B cell (primary cell): ENCODE measurements around the gene RRAGA. TPM values are rescaled to one million over a fixed set of nuclear protein-coding genes. Genes with fewer than 3 reads are reported as not detected.
A peak's percentile ranks its signal among the peaks of the same experiment; 100 is the strongest.

ENCODE experiments used
- ATAC-seq: fragments of 200-7000 bp; cut with Tn5 transposase; one replicate; pipeline ENCODE4 v1.10.0; 2021; ENCODE audit warnings: low read depth, mild to moderate bottlenecking, moderate number of reproducible peaks, moderate library complexity
- CTCF ChIA-PET: fragments of 350-600 bp; sonication (Branson Sonifier 250); formaldehyde crosslinking; loops from one replicate; lab custom pipeline; 2021; ENCODE audit warnings: antibody characterized with exemption, inconsistent platforms; lab: Charles Lee
- POLR2A ChIA-PET: fragments of 350-600 bp; sonication (Branson Sonifier 250); formaldehyde crosslinking; loops from one replicate; lab custom pipeline; 2021; ENCODE audit warnings: antibody characterized with exemption; lab: Charles Lee
- DNase-seq: peaks from one replicate; pipeline ENCODE4 v3.0.0; 2013
- H2AFZ ChIP-seq: 2 replicates; pipeline ENCODE4 v1.6.1; 2012; ENCODE audit warnings: mild to moderate bottlenecking, low read depth, low read length; ENCODE audit not compliant: insufficient read depth, poor library complexity, severe bottlenecking
- H3K27ac ChIP-seq, 2 donors: 1 replicate in 1 of 2; 2 replicates in 1 of 2; pipeline ENCODE4 v1.5.1; 2012 to 2013; ENCODE audit warnings: low read length in 2 of 2, mild to moderate bottlenecking in 2 of 2, moderate library complexity in 1 of 2
- H3K27me3 ChIP-seq, 4 experiments: fragments of 200-600 bp in 1 of 4; sonication (generic) in 1 of 4; replicated peaks in 1 of 4; 1 replicate in 2 of 4; 2 replicates in 2 of 4; pipeline versions ENCODE4 v1.6.1 to v1.7.0; 2013 to 2016; ENCODE audit warnings: low read length in 3 of 4, mild to moderate bottlenecking in 2 of 4, mixed read lengths in 1 of 4, moderate library complexity in 1 of 4; ENCODE audit not compliant: insufficient read depth in 4 of 4, control insufficient read depth in 3 of 4; ENCODE audit errors: control extremely low read depth in 1 of 4
- H3K36me3 ChIP-seq, 2 experiments: replicated peaks in 1 of 2; 1 replicate in 1 of 2; 2 replicates in 1 of 2; pipeline versions ENCODE4 v1.6.1 to v1.7.1; 2013; ENCODE audit warnings: low read length in 1 of 2; ENCODE audit not compliant: insufficient read depth in 2 of 2, control insufficient read depth in 1 of 2; ENCODE audit errors: control extremely low read depth in 1 of 2, extremely low read depth in 1 of 2
- H3K4me1 ChIP-seq, 2 donors: fragments of 200-600 bp in 1 of 2; sonication (generic) in 1 of 2; 1 replicate in 1 of 2; 2 replicates in 1 of 2; pipeline versions ENCODE4 v1.5.1 to v1.6.1; 2013 to 2017; ENCODE audit warnings: low read length in 2 of 2; ENCODE audit not compliant: control insufficient read depth in 2 of 2, insufficient read depth in 2 of 2
- H3K4me2 ChIP-seq: replicated peaks from 2 replicates; pipeline ENCODE3; 2012; ENCODE audit warnings: mild to moderate bottlenecking, low read depth, low read length; ENCODE audit not compliant: poor library complexity, severe bottlenecking
- H3K4me3 ChIP-seq, 5 experiments: fragments of 200-600 bp in 1 of 5; sonication (generic) in 1 of 5; 1 replicate in 3 of 5; 2 replicates in 2 of 5; pipeline versions ENCODE4 v1.5.1 to v1.7.0; 2011 to 2016; ENCODE audit warnings: low read length in 4 of 5, mild to moderate bottlenecking in 4 of 5, low read depth in 2 of 5, control low read depth in 1 of 5, moderate library complexity in 1 of 5; ENCODE audit not compliant: insufficient read depth in 1 of 5; ENCODE audit errors: control extremely low read depth in 1 of 5, extremely low read depth in 1 of 5
- H3K79me2 ChIP-seq: fragments of 200-600 bp; sonication (generic); one replicate; pipeline ENCODE4 v1.6.0; 2016; ENCODE audit warnings: low read length; ENCODE audit not compliant: control insufficient read depth, insufficient read depth
- H3K9ac ChIP-seq: fragments of 200-600 bp; sonication (generic); 2 replicates; pipeline ENCODE4 v1.6.1; 2017; ENCODE audit warnings: mild to moderate bottlenecking, low read length, moderate library complexity
- H3K9me3 ChIP-seq, 3 donors: one replicate each; pipeline versions ENCODE4 v1.6.1 to v1.7.1; 2013; ENCODE audit warnings: low read length in 2 of 3; ENCODE audit not compliant: control insufficient read depth in 2 of 3, insufficient read depth in 1 of 3; ENCODE audit errors: control extremely low read depth in 1 of 3
- H4K20me1 ChIP-seq: 2 replicates; pipeline ENCODE4 v1.6.0; 2012; ENCODE audit warnings: mild to moderate bottlenecking, low read length; ENCODE audit not compliant: insufficient read depth, control insufficient read depth, poor library complexity, severe bottlenecking
- H3K27ac Mint-ChIP-seq: one replicate; pipeline ENCODE4 v1.8.0; 2021; ENCODE audit warnings: mixed read lengths
- H3K27me3 Mint-ChIP-seq: one replicate; pipeline ENCODE4 v1.8.0; 2021; ENCODE audit warnings: mixed read lengths
- H3K4me1 Mint-ChIP-seq: one replicate; pipeline ENCODE4 v1.8.0; 2021; ENCODE audit warnings: mixed read lengths
- H3K4me3 Mint-ChIP-seq: one replicate; pipeline ENCODE4 v1.8.0; 2021; ENCODE audit warnings: mixed read lengths
- H3K9me3 Mint-ChIP-seq: one replicate; pipeline ENCODE4 v1.8.0; 2022; ENCODE audit warnings: mixed read lengths; ENCODE audit not compliant: insufficient read depth
- CTCF ChIP-seq: fragments of 200-600 bp; IDR thresholded peaks from one replicate; pipeline ENCODE4 v1.8.0; 2022; ENCODE audit warnings: antibody characterized with exemption, mild to moderate bottlenecking
- EZH2 ChIP-seq: IDR thresholded peaks from 2 replicates; pipeline ENCODE4 v1.6.1; 2012; ENCODE audit warnings: borderline replicate concordance, low read depth, mild to moderate bottlenecking, moderate library complexity, low read length; ENCODE audit not compliant: insufficient read depth, poor library complexity, severe bottlenecking
- WGBS: methylation state at CpG from one replicate; pipeline ENCODE4 v1.1.5; 2013; ENCODE audit warnings: missing lambda C conversion rate; ENCODE audit not compliant: insufficient coverage; 5-methylcytosine and 5-hydroxymethylcytosine counted together
- intact Hi-C: fragments of 100-400 bp; cut with micrococcal nuclease; formaldehyde crosslinking; loops from one replicate; pipeline ENCODE4 v1.10.0; 2022
- polyA minus RNA-seq: library from RNA; depleted of rRNA, polyadenylated mRNA; stranded (reverse); fragments of >200 nt; gene quantifications from 2 replicates; pipeline ENCODE4 v1.2.3, GENCODE V29; 2012
- polyA plus RNA-seq: library from polyadenylated mRNA; depleted of rRNA; stranded (reverse); fragments of >200 nt; gene quantifications from 2 replicates; pipeline ENCODE4 v1.2.3, GENCODE V29; 2012
- total RNA-seq, 2 donors: library from RNA; stranded (reverse); fragments of 120-200 nt in 1 of 2; gene quantifications; 1 replicate in 1 of 2; 2 replicates in 1 of 2; pipeline versions ENCODE4 v1.2.3 to v1.2.4, GENCODE V29; 2013 to 2022

RRAGA gene
- total RNA-seq (49.2 and 52.1 TPM in 2 replicates), polyA plus RNA-seq (20.6 and 29.5 TPM in 2 replicates), polyA minus RNA-seq (38.0 and 46.0 TPM in 2 replicates)
- total RNA-seq (2013), result 31.3 TPM

GRCh38 chr9:19048966-19049916 is at the start of gene RRAGA:
Gene RRAGA, plus strand, starts transcription at chr9:19049427. Its CDS starts 233 bp downstream, at chr9:19049660.
- Histone ChIP-seq H3K27ac (peak within 1 kb of the TSS; percentile 92 to 95), H3K27me3 (no peaks in the 10 kb centered on the region), H3K79me2 (peaks cover 18% of the 10 kb centered on the region), H3K4me3 (peak within 1 kb of the TSS; percentile 69 to 92 (median 78)), H3K4me2 (peak within 1 kb of the TSS; percentile 78), H2AFZ (peak within 1 kb of the TSS; percentile 96), H4K20me1 (no peaks in the 10 kb centered on the region), H3K9ac (peak within 1 kb of the TSS; percentile 95), H3K36me3 (peaks cover 0 to 7% of the 10 kb centered on the region in 2 experiments), H3K4me1 (peaks cover 24 to 32% of the 10 kb centered on the region in 2 donors), H3K9me3 (peaks cover 0 to 3% (median 0%) of the 10 kb centered on the region in 3 donors)
- H3K4me3 Mint-ChIP-seq, result peak within 1 kb of the TSS; percentile 98
- H3K4me1 Mint-ChIP-seq, result peaks cover 36% of the 10 kb centered on the region
- CTCF ChIA-PET, result interaction anchor here (0.6 to 4.5 kb wide), 23 partner anchors 13 to 415 kb away, joined by 3 to 31 read pairs (median 4); no protein-coding TSS in a partner anchor
- H3K27me3 Mint-ChIP-seq, result no peaks in the 10 kb centered on the region
- POLR2A ChIA-PET, result interaction anchor here (1.0 to 1.9 kb wide), 6 partner anchors 15 to 403 kb away, joined by 3 to 11 read pairs (median 6); partner anchors contain the start of genes DENND4C and RPS6
- intact Hi-C loops, result loop anchor here (1.0 to 2.0 kb wide), 8 partner anchors 53 to 1636 kb away; partner anchors contain the start of genes FOCAD, HAUS6, PLIN2 and RPS6
- ATAC-seq (peak; percentile 89), DNase-seq (peak; percentile 97)
- under 1% methylated on average over 79 of the region's 82 CpGs for WGBS
- peak within 1 kb of the TSS; percentile 99 for H3K27ac Mint-ChIP-seq
- peaks cover 2% of the 10 kb centered on the region for H3K9me3 Mint-ChIP-seq
- TF ChIP-seq CTCF (peak; percentile 79), EZH2 (no peak)
